Smooth muscle cell (in vitro differentiated cells): ENCODE results near the gene HSPE1. TPM values are rescaled to one million over a fixed set of nuclear protein-coding genes. Genes with fewer than 3 reads are reported as not detected.
A peak's percentile ranks its signal among the peaks of the same experiment; 100 is the strongest.

ENCODE experiments used
- DNase-seq: peaks from one replicate; lab custom pipeline; 2025; ENCODE audit not compliant: unreplicated experiment; lab: John Stamatoyannopoulos, UW
- H2AFZ ChIP-seq: fragments of 200-600 bp; sonication (generic); 2 replicates; pipeline ENCODE4 v1.6.0; 2016; ENCODE audit warnings: antibody characterized with exemption, low read depth, mild to moderate bottlenecking
- H3F3A ChIP-seq: fragments of 200-600 bp; sonication (generic); 2 replicates; pipeline ENCODE4 v1.6.0; 2017; ENCODE audit warnings: antibody characterized with exemption, low read depth
- H3K27ac ChIP-seq: fragments of 200-600 bp; sonication (generic); 2 replicates; pipeline ENCODE4 v1.5.1; 2016; ENCODE audit warnings: low read depth, mild to moderate bottlenecking
- H3K27me3 ChIP-seq: fragments of 200-600 bp; sonication (generic); 2 replicates; pipeline ENCODE4 v1.6.1; 2016; ENCODE audit warnings: low read depth, mild to moderate bottlenecking
- H3K36me3 ChIP-seq: fragments of 200-600 bp; sonication (generic); 2 replicates; pipeline ENCODE4 v1.5.1; 2016; ENCODE audit warnings: low read depth
- H3K4me1 ChIP-seq: fragments of 200-600 bp; sonication (generic); 2 replicates; pipeline ENCODE4 v1.5.1; 2016; ENCODE audit warnings: low read depth
- H3K4me2 ChIP-seq: fragments of 200-600 bp; sonication (generic); 2 replicates; pipeline ENCODE4 v1.6.0; 2016; ENCODE audit warnings: mild to moderate bottlenecking
- H3K4me3 ChIP-seq: fragments of 200-600 bp; sonication (generic); 2 replicates; pipeline ENCODE4 v1.5.1; 2016; ENCODE audit warnings: mild to moderate bottlenecking
- H3K79me2 ChIP-seq: fragments of 200-600 bp; sonication (generic); 2 replicates; pipeline ENCODE4 v1.6.0; 2016; ENCODE audit warnings: low read depth, mild to moderate bottlenecking
- H3K9ac ChIP-seq: fragments of 200-600 bp; sonication (generic); 2 replicates; pipeline ENCODE4 v1.6.0; 2016; ENCODE audit warnings: low read depth
- H3K9me3 ChIP-seq: fragments of 200-600 bp; sonication (generic); replicated peaks from 2 replicates; pipeline ENCODE4 v1.5.1; 2016; ENCODE audit warnings: low read depth
- H4K20me1 ChIP-seq: fragments of 200-600 bp; sonication (generic); 2 replicates; pipeline ENCODE4 v1.6.0; 2016; ENCODE audit warnings: low read depth
- CTCF ChIP-seq: fragments of 200-600 bp; sonication (generic); IDR thresholded peaks from 2 replicates; pipeline ENCODE4 v1.5.1; 2017; ENCODE audit warnings: borderline replicate concordance, mild to moderate bottlenecking, antibody characterized with exemption; ENCODE audit not compliant: insufficient read depth, poor library complexity, severe bottlenecking
- WGBS: methylation state at CpG from one replicate; pipeline ENCODE4 v1.1.7; 2016; ENCODE audit warnings: low lambda C conversion rate; 5-methylcytosine and 5-hydroxymethylcytosine counted together
- polyA plus RNA-seq: library from polyadenylated mRNA; unstranded; fragments of >200 nt; fragmentation: Nextera tagmentation; extraction: Ambion mirVana; gene quantifications from 2 replicates; pipeline ENCODE4 v1.2.1, GENCODE V29; 2016
- total RNA-seq: library from RNA; depleted of rRNA; stranded (reverse); fragments of >200 nt; gene quantifications from 2 replicates; pipeline ENCODE4 v1.2.3, GENCODE V29; 2014

The HSPE1 gene
- total and polyA plus RNA-seq, 2 experiments from 2014 or later = 132 to 158 TPM

DNA sequence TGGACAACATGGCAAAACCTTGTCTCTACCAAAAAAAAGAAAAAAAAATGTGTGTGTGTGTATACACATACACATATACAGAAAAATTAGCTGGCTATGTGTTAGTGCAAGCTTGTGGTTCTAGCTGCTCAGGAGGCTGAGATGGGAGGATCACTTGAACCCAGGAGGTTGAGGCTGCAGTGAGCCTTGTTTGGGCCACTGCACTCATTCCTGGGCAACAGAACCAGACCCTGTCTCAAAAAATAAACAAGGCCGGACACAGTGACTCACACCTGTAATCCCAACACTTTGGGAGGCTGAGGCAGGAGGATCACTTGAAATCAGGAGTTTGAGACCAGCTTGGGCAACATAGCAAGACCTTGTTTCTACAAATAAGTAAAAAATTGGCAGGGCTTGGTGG lies 44.8 kb upstream of the HSPE1 start:
- Histone ChIP-seq H3K4me3 (peak overlapping the region; percentile 91), H3K4me2 (peak overlapping the region; percentile 92), H3K4me1 (peaks cover 11% of the 10 kb centered on the region), H3K79me2 (peaks cover 66% of the 10 kb centered on the region), H3K9me3 (no peaks in the 10 kb centered on the region), H3K27me3 (no peaks in the 10 kb centered on the region), H3K9ac (no peak overlapping the region), H2AFZ (no peak overlapping the region), H4K20me1 (peaks cover 67% of the 10 kb centered on the region), H3K36me3 (peaks cover 7% of the 10 kb centered on the region), H3K27ac (no peak overlapping the region), H3F3A (no peaks in the 10 kb centered on the region)
- no peak for DNase-seq
- no peak for TF ChIP-seq CTCF
- WGBS = 96% methylated on average over 1 of the region's 1 CpG

GRCh38 chr2:197460649-197461048 lies 39.5 kb upstream of the HSPE1 start:
- no peak for TF ChIP-seq CTCF
- Histone ChIP-seq H3K27me3 (no peaks in the 10 kb centered on the region), H3F3A (no peaks in the 10 kb centered on the region), H3K79me2 (peaks cover 72% of the 10 kb centered on the region), H3K36me3 (peaks cover 19% of the 10 kb centered on the region), H3K4me3 (no peak overlapping the region), H4K20me1 (peaks cover 79% of the 10 kb centered on the region), H3K9ac (no peak overlapping the region), H3K4me2 (no peak overlapping the region), H2AFZ (no peak overlapping the region), H3K4me1 (no peaks in the 10 kb centered on the region), H3K9me3 (no peaks in the 10 kb centered on the region), H3K27ac (no peak overlapping the region)
- 93% methylated on average over 4 of the region's 4 CpGs for WGBS
- DNase-seq = no peak

- no peaks in the 10 kb centered on the region for H3K27me3 ChIP-seq
- peaks cover 68% of the 10 kb centered on the region for H3K79me2 ChIP-seq
- H2AFZ ChIP-seq = no peak overlapping the region
- no peak overlapping the region for H3K9ac ChIP-seq
- H3K4me1 ChIP-seq = no peaks in the 10 kb centered on the region
- no peak for DNase-seq
- no peak overlapping the region for H3K4me2 ChIP-seq
- no peaks in the 10 kb centered on the region for H3F3A ChIP-seq
- peaks cover 76% of the 10 kb centered on the region for H4K20me1 ChIP-seq
- TF ChIP-seq CTCF = no peak
- H3K27ac ChIP-seq = no peak overlapping the region
- peaks cover 19% of the 10 kb centered on the region for H3K36me3 ChIP-seq
- no peaks in the 10 kb centered on the region for H3K9me3 ChIP-seq
- H3K4me3 ChIP-seq = no peak overlapping the region
- WGBS = 93% methylated on average over 2 of the region's 2 CpGs
These were observed 39.1 kb upstream of the HSPE1 start for GRCh38 chr2:197461057-197461456.

GRCh38 chr2:197464175-197464574 lies 36.0 kb upstream of the HSPE1 start:
- peaks cover 50% of the 10 kb centered on the region for H3K79me2 ChIP-seq
- H3K9ac ChIP-seq = no peak overlapping the region
- no peak overlapping the region for H2AFZ ChIP-seq
- peaks cover 54% of the 10 kb centered on the region for H4K20me1 ChIP-seq
- no peaks in the 10 kb centered on the region for H3F3A ChIP-seq
- no peak overlapping the region for H3K4me2 ChIP-seq
- H3K36me3 ChIP-seq = peaks cover 36% of the 10 kb centered on the region
- 97% methylated on average over 1 of the region's 1 CpG for WGBS
- H3K4me3 ChIP-seq = no peak overlapping the region
- H3K4me1 ChIP-seq = no peaks in the 10 kb centered on the region
- H3K9me3 ChIP-seq = no peaks in the 10 kb centered on the region
- TF ChIP-seq CTCF = no peak
- no peaks in the 10 kb centered on the region for H3K27me3 ChIP-seq
- DNase-seq = no peak
- H3K27ac ChIP-seq = no peak overlapping the region
